IPS-20b (cell line): ENCODE measurements around the gene MED7.

Experiments used
- H3K27ac ChIP-seq: one replicate; pipeline ENCODE4 v1.5.1; 2013; ENCODE audit warnings: low read length
- H3K27me3 ChIP-seq: 2 replicates; pipeline ENCODE4 v1.6.1; 2013; ENCODE audit warnings: mild to moderate bottlenecking, low read length, inconsistent platforms; ENCODE audit not compliant: insufficient read depth
- H3K36me3 ChIP-seq: 2 replicates; pipeline ENCODE4 v1.6.1; 2013; ENCODE audit warnings: low read depth, mild to moderate bottlenecking, inconsistent platforms, low read length, moderate library complexity; ENCODE audit not compliant: insufficient read depth
- H3K4me1 ChIP-seq: 2 replicates; pipeline ENCODE4 v1.6.1; 2013; ENCODE audit warnings: mild to moderate bottlenecking, control low read depth, inconsistent platforms, low read length, moderate library complexity; ENCODE audit not compliant: insufficient read depth
- H3K4me3 ChIP-seq: 2 replicates; pipeline ENCODE4 v1.5.1; 2013; ENCODE audit warnings: mild to moderate bottlenecking, low read length, inconsistent platforms
- H3K9ac ChIP-seq: 2 replicates; pipeline ENCODE4 v1.6.1; 2013; ENCODE audit warnings: low read depth, mild to moderate bottlenecking, inconsistent platforms, low read length, moderate library complexity
- H3K9me3 ChIP-seq: 2 replicates; pipeline ENCODE4 v1.6.1; 2013; ENCODE audit warnings: mild to moderate bottlenecking, low read depth, low read length, inconsistent platforms; ENCODE audit not compliant: insufficient read depth

Gene MED7

GRCh38 chr5:157116483-157116954 lies 26.1 kb downstream of the MED7 start:
- no peak overlapping the region for H3K27ac ChIP-seq
- no peak overlapping the region for H3K9ac ChIP-seq
- no peaks in the 10 kb centered on the region for H3K9me3 ChIP-seq
- H3K27me3 ChIP-seq: no peaks in the 10 kb centered on the region
- no peaks in the 10 kb centered on the region for H3K36me3 ChIP-seq
- no peak overlapping the region for H3K4me3 ChIP-seq
- H3K4me1 ChIP-seq: no peaks in the 10 kb centered on the region

GRCh38 chr5:157115502-157115901 lies 27.2 kb downstream of the MED7 start:
- Histone ChIP-seq H3K36me3 (no peaks in the 10 kb centered on the region), H3K4me3 (no peak overlapping the region), H3K9me3 (no peaks in the 10 kb centered on the region), H3K4me1 (no peaks in the 10 kb centered on the region), H3K27ac (no peak overlapping the region), H3K27me3 (no peaks in the 10 kb centered on the region), H3K9ac (no peak overlapping the region)

GRCh38 chr5:157115012-157115411 lies 27.7 kb downstream of the MED7 start:
- Histone ChIP-seq H3K4me1 (no peaks in the 10 kb centered on the region), H3K4me3 (no peak overlapping the region), H3K27ac (no peak overlapping the region)

GRCh38 chr5:157113002-157113401 lies 29.7 kb downstream of the MED7 start:
- no peak overlapping the region for H3K27ac ChIP-seq
- no peak overlapping the region for H3K4me3 ChIP-seq
- H3K9me3 ChIP-seq: no peaks in the 10 kb centered on the region
- no peaks in the 10 kb centered on the region for H3K4me1 ChIP-seq
- H3K27me3 ChIP-seq: no peaks in the 10 kb centered on the region
- no peak overlapping the region for H3K9ac ChIP-seq
- no peaks in the 10 kb centered on the region for H3K36me3 ChIP-seq

More at GRCh38 chr5:157115012-157115411, 27.7 kb downstream of the MED7 start:
- Histone ChIP-seq H3K36me3 (no peaks in the 10 kb centered on the region), H3K27me3 (no peaks in the 10 kb centered on the region), H3K9ac (no peak overlapping the region), H3K9me3 (no peaks in the 10 kb centered on the region)

GRCh38 chr5:157109744-157110143 lies 32.9 kb downstream of the MED7 start:
- H3K4me3 ChIP-seq: no peak overlapping the region
- no peaks in the 10 kb centered on the region for H3K4me1 ChIP-seq
- H3K36me3 ChIP-seq: no peaks in the 10 kb centered on the region
- H3K9ac ChIP-seq: no peak overlapping the region
- no peaks in the 10 kb centered on the region for H3K9me3 ChIP-seq
- H3K27ac ChIP-seq: no peak overlapping the region
- H3K27me3 ChIP-seq: no peaks in the 10 kb centered on the region

GRCh38 chr5:157108976-157109375 lies 33.7 kb downstream of the MED7 start, which contains the start of gene HAVCR2:
HAVCR2 (minus strand) TSS chr5:157109044; CDS start chr5:157108983, 61 bp downstream.
- Histone ChIP-seq H3K9ac (no peak within 1 kb of the TSS), H3K4me3 (no peak within 1 kb of the TSS), H3K27me3 (no peaks in the 10 kb centered on the region), H3K27ac (no peak within 1 kb of the TSS), H3K4me1 (no peaks in the 10 kb centered on the region), H3K36me3 (no peaks in the 10 kb centered on the region), H3K9me3 (no peaks in the 10 kb centered on the region)

DNA sequence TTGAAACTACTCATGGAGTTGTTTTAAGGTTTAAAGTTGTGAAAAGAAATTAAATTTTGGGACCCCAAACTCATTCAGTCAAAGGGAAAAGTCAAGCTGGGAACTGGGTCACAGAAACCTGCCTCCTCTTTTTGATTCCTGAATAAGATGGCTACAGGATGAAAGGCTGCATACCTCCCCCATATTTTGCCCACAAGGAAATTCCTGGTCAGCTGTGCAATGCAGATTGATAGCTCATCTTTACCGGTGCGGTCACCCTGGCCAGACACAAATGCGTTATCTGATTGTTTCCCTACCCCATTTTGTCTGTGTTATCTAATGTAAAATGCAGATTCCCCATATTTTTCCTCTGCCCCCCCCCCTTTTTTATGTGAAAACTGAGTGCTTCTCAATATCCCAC lies 35.2 kb downstream of the MED7 start:
- Histone ChIP-seq H3K9ac (no peak overlapping the region), H3K36me3 (no peaks in the 10 kb centered on the region), H3K9me3 (no peaks in the 10 kb centered on the region), H3K27ac (no peak overlapping the region), H3K4me3 (no peak overlapping the region), H3K4me1 (no peaks in the 10 kb centered on the region), H3K27me3 (no peaks in the 10 kb centered on the region)

DNA sequence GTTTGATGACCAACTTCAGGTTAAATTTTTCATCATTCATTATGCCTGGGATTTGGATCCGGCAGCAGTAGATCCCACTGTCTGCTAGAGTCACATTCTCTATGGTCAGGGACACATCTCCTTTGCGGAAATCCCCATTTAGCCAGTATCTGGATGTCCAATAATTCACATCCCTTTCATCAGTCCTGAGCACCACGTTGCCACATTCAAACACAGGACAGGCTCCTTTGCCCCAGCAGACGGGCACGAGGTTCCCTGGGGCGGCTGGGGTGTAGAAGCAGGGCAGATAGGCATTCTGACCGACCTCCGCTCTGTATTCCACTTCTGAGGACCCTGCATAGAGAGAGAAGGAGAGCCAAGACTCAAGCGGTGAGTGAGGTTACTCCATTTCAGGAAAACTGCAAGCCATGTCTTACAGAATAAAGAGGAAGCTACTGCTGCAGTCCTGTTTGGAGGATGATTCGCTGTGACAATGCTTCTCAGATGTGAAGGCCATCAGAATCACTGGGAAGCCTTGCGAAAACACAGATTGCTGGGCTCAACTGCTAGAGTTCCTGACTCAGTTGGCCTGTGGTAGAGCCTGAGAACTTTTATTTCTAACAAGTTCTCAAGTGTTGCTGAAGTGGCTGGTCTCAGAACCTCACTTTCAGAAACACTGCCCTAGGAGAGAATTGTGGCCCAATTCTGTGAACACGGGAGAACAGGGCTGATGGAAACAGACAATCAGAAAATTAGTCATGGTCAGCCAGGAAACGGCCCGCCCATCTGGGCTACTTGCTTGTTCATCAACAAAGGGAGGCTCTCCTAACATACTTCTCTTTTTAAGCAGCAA lies 35.8 kb downstream of the MED7 start:
- no peaks in the 10 kb centered on the region for H3K36me3 ChIP-seq

DNA sequence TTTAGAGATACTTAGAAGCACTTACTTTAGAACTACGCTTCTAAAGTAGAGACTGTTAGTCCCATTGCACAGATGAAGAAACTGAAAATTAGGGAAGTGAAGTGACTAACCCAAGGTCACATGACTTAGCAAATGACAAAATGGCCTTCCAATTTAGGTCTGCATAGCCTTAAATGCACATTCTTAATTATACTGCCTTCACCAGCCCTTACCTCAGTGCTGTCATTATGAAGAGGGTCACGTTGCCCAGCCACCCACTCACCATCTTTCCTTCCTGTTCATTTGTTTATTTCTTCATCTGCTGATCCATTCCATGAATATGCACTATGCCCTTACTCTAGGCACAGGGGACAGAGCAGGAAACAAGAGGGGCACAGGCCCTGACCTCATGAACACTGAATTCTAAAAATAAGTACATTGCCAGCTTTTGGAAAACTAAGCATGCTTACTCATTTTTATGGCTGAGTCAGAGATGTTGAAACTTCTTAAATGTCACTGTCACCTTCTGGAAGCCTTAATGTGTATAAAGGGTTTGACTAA lies 42.5 kb downstream of the MED7 start:
- no peak overlapping the region for H3K27ac ChIP-seq
- H3K4me1 ChIP-seq: no peaks in the 10 kb centered on the region
- no peak overlapping the region for H3K9ac ChIP-seq
- no peaks in the 10 kb centered on the region for H3K27me3 ChIP-seq
- H3K9me3 ChIP-seq: no peaks in the 10 kb centered on the region
- no peak overlapping the region for H3K4me3 ChIP-seq
- H3K36me3 ChIP-seq: no peaks in the 10 kb centered on the region

More for the DNA sequence above, 35.8 kb downstream of the MED7 start:
- H3K9ac ChIP-seq: no peak overlapping the region
- no peaks in the 10 kb centered on the region for H3K4me1 ChIP-seq
- H3K27me3 ChIP-seq: no peaks in the 10 kb centered on the region
- H3K4me3 ChIP-seq: no peak overlapping the region
- no peaks in the 10 kb centered on the region for H3K9me3 ChIP-seq
- H3K27ac ChIP-seq: no peak overlapping the region

DNA sequence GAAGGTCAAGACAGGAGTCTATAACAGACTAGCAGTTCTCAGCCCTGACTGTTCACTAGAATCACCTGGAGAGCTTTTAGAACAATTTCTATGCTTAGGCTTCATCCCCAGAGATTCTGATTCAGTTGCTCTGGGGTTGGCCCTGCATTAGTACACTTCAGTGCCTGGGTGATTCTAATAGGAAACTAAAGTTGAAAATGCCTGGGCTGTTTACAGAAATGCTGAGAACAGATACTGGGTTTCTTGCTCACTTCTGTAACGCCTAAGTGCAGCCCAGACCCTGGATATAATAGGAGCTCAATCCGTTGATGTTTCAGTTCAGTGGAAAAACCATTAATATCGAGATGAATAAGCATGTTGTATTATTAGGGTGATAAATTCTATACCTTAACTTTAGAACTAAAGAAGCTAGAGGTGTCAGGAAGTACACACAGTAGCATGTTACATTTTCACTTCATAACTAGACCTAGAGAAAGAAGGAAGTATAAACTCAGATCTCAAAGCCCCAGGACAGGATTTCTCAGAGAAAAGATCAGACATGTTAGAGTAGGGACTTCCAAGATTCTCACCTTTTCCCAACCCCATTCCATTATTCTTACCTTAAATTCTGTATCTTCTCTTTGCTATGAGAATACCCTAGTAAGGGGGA lies 54.2 kb downstream of the MED7 start:
- no peak overlapping the region for H3K27ac ChIP-seq
- H3K27me3 ChIP-seq: no peaks in the 10 kb centered on the region
- no peaks in the 10 kb centered on the region for H3K36me3 ChIP-seq

More for the DNA sequence above, 54.2 kb downstream of the MED7 start:
- Histone ChIP-seq H3K4me3 (no peak overlapping the region), H3K9ac (no peak overlapping the region), H3K4me1 (no peaks in the 10 kb centered on the region), H3K9me3 (no peaks in the 10 kb centered on the region)
